ENCODE data around the gene PCDHGB6.

- TF ChIP-seq USF2 (IDR thresholded peaks at IDR 0.05) (no peak), CTCF (IDR thresholded peaks at IDR 0.05) (no peak), POLR2A (IDR thresholded peaks at IDR 0.05; ENCODE audit: low read length) (no peak), BHLHE40 (IDR thresholded peaks at IDR 0.05; ENCODE audit: low read depth, low read length) (no peak), PHF8 (IDR thresholded peaks at IDR 0.05; ENCODE audit: borderline replicate concordance, low read depth) (no peak), MAX (IDR thresholded peaks at IDR 0.05) (peak; percentile 31; the same call in 1 of the 2 replicates)
Observed at GRCh38 chr5:141392429-141393198, 15.2 kb upstream of the PCDHGB6 start, which contains the start of gene PCDHGA8.

Measured in A549 (cell line).